HG02798 (cell line): ENCODE results near the gene SESN3.
A peak's percentile ranks its signal among the peaks of the same experiment; 100 is the strongest.
"Not testable (repeated sequence)": the region's sequence is repeated elsewhere in the genome, so short reads cannot be mapped to it uniquely, and the experiment has no call there.

Experiments used
- ATAC-seq: cut with Tn5 transposase; IDR thresholded peaks from one replicate; pipeline ENCODE4 v1.9.1; 2021; ENCODE audit warnings: mild to moderate bottlenecking; ENCODE audit not compliant: unreplicated experiment, poor library complexity

The SESN3 gene

GRCh38 chr11:95156133-95156721 is 74.8 kb downstream of the SESN3 start:
- no peak for ATAC-seq

- ATAC-seq, result no peak
Measured at GRCh38 chr11:95155385-95155784, 75.6 kb downstream of the SESN3 start.

- ATAC-seq, result no peak
Measured at GRCh38 chr11:95154514-95154913, 76.5 kb downstream of the SESN3 start.

- no peak for ATAC-seq
Measured at GRCh38 chr11:95153857-95154246, 77.2 kb downstream of the SESN3 start.

GRCh38 chr11:95152876-95153856 is 77.8 kb downstream of the SESN3 start:
- ATAC-seq, result no peak

GRCh38 chr11:95150956-95151684 is 79.9 kb downstream of the SESN3 start:
- peak; percentile 90 for ATAC-seq

- no peak for ATAC-seq
Measured at GRCh38 chr11:95149651-95150364, 81.2 kb downstream of the SESN3 start.

GRCh38 chr11:95148938-95149337 is 82.1 kb downstream of the SESN3 start:
- no peak for ATAC-seq

GRCh38 chr11:95148406-95148805 is 82.6 kb downstream of the SESN3 start:
- ATAC-seq, result no peak

GRCh38 chr11:95147364-95147905 is 83.6 kb downstream of the SESN3 start:
- no peak for ATAC-seq

GRCh38 chr11:95145430-95146060 is 85.5 kb downstream of the SESN3 start:
- ATAC-seq, result no peak

GRCh38 chr11:95144313-95145235 is 86.4 kb downstream of the SESN3 start:
- no peak for ATAC-seq

GRCh38 chr11:95143106-95143681 is 87.8 kb downstream of the SESN3 start:
- no peak for ATAC-seq

- ATAC-seq, result no peak
Measured at GRCh38 chr11:95142431-95142830, 88.6 kb downstream of the SESN3 start.

- no peak for ATAC-seq
Measured at GRCh38 chr11:95140397-95141033, 90.5 kb downstream of the SESN3 start.

GRCh38 chr11:95138448-95138847 is 92.6 kb downstream of the SESN3 start:
- peak; percentile 82 for ATAC-seq

GRCh38 chr11:95137299-95137698 is 93.7 kb downstream of the SESN3 start:
- ATAC-seq, result no peak

- ATAC-seq, result not testable (repeated sequence)
Measured at GRCh38 chr11:95136747-95137146, 94.3 kb downstream of the SESN3 start.
